ENCODE data around the gene IL26. TPM values are rescaled to one million over a fixed set of nuclear protein-coding genes. Genes with fewer than 3 reads are reported as not detected.
"Not testable (repeated sequence)": the region's sequence is repeated elsewhere in the genome, so short reads cannot be mapped to it uniquely, and the experiment has no call there.

Gene IL26
- total and polyA plus RNA-seq, 5 experiments from 2014 or later: 0.54 TPM; not detected in 4

GRCh38 chr12:68180792-68181744 lies 44.5 kb downstream of the IL26 start:
- H3K4me3 Mint-ChIP-seq: peak overlapping the region; percentile 13 to 70 (median 58)
- no peaks in the 10 kb centered on the region for H3K36me3 Mint-ChIP-seq
- peak in 9 of 10 donors; percentile 20 to 69 (median 43) for DNase-seq
- H3K4me1 Mint-ChIP-seq: peaks cover 31 to 62% (median 51%) of the 10 kb centered on the region in 4 donors
- POLR2A ChIA-PET: interaction anchor here (0.8 to 1.6 kb wide), 6 partner anchors 12 to 151 kb away, joined by 3 to 7 read pairs (median 3); partner anchors contain the start of gene MDM1
- peak overlapping the region; percentile 35 to 94 (median 82) for H3K27ac Mint-ChIP-seq
- peaks cover 0 to 11% (median 0%) of the 10 kb centered on the region in 9 donors for H3K9me3 Mint-ChIP-seq
- H3K27me3 Mint-ChIP-seq: no peaks in the 10 kb centered on the region
- peak; percentile 92 to 95 for ATAC-seq

- peak overlapping the region; percentile 55 to 97 (median 92) for H3K27ac Mint-ChIP-seq
These were observed 46.7 kb downstream of the IL26 start for GRCh38 chr12:68178774-68179439.

GRCh38 chr12:68178184-68178583 lies 47.4 kb downstream of the IL26 start:
- POLR2A ChIA-PET: no interaction called here
- DNase-seq: no peak
- no peaks in the 10 kb centered on the region for H3K36me3 Mint-ChIP-seq
- peak overlapping the region in 2 of 10 donors; percentile 4 to 55 for H3K4me3 Mint-ChIP-seq
- no peaks in the 10 kb centered on the region for H3K27me3 Mint-ChIP-seq
- H3K4me1 Mint-ChIP-seq: peaks cover 43 to 83% (median 75%) of the 10 kb centered on the region in 4 donors
- peaks cover 0 to 11% (median 0%) of the 10 kb centered on the region in 9 donors for H3K9me3 Mint-ChIP-seq
- H3K27ac Mint-ChIP-seq: peak overlapping the region; percentile 55 to 97 (median 95)
- ATAC-seq: no peak

More at GRCh38 chr12:68178774-68179439, 46.7 kb downstream of the IL26 start:
- Mint-ChIP-seq H3K27me3 (no peaks in the 10 kb centered on the region), H3K9me3 (peaks cover 0 to 11% (median 0%) of the 10 kb centered on the region in 9 donors), H3K36me3 (no peaks in the 10 kb centered on the region), H3K4me3 (peak overlapping the region in 4 of 10 donors; percentile 4 to 34 (median 20)), H3K4me1 (peaks cover 41 to 78% (median 71%) of the 10 kb centered on the region in 4 donors)
- no peak for ATAC-seq
- DNase-seq: no peak
- POLR2A ChIA-PET: no interaction called here

- no peak for ATAC-seq
- POLR2A ChIA-PET: interaction anchor here (0.7 to 1.3 kb wide), 2 partner anchors 10 to 45 kb away, joined by 3 to 4 read pairs; no protein-coding TSS in a partner anchor
- peaks cover 43 to 82% (median 75%) of the 10 kb centered on the region in 4 donors for H3K4me1 Mint-ChIP-seq
- H3K9me3 Mint-ChIP-seq: peaks cover 0 to 11% (median 0%) of the 10 kb centered on the region in 9 donors
- DNase-seq: no peak
- H3K27me3 Mint-ChIP-seq: no peaks in the 10 kb centered on the region
- peak overlapping the region; percentile 55 to 97 (median 95) for H3K27ac Mint-ChIP-seq
- H3K4me3 Mint-ChIP-seq: peak overlapping the region in 6 of 10 donors; percentile 1 to 55 (median 32)
- H3K36me3 Mint-ChIP-seq: no peaks in the 10 kb centered on the region
These were observed 48.0 kb downstream of the IL26 start for GRCh38 chr12:68177562-68177961.

GRCh38 chr12:68176257-68176656 lies 49.4 kb downstream of the IL26 start:
- DNase-seq: no peak
- no peak for ATAC-seq
- peaks cover 39 to 79% (median 68%) of the 10 kb centered on the region in 4 donors for H3K4me1 Mint-ChIP-seq
- H3K36me3 Mint-ChIP-seq: no peaks in the 10 kb centered on the region
- H3K9me3 Mint-ChIP-seq: peaks cover 0 to 11% (median 0%) of the 10 kb centered on the region in 9 donors
- peak overlapping the region; percentile 70 to 85 (median 80) for H3K4me3 Mint-ChIP-seq
- no peaks in the 10 kb centered on the region for H3K27me3 Mint-ChIP-seq
- peak overlapping the region; percentile 55 to 97 (median 95) for H3K27ac Mint-ChIP-seq
- POLR2A ChIA-PET: interaction anchor here (0.6 to 1.5 kb wide), 8 partner anchors 11 to 907 kb away, joined by 3 to 10 read pairs (median 4); partner anchors contain the start of gene CAND1

- Mint-ChIP-seq H3K4me1 (peaks cover 35 to 73% (median 62%) of the 10 kb centered on the region in 4 donors), H3K27ac (peak overlapping the region; percentile 55 to 97 (median 95)), H3K4me3 (peak overlapping the region; percentile 70 to 85 (median 80)), H3K27me3 (no peaks in the 10 kb centered on the region), H3K9me3 (peaks cover 0 to 11% (median 0%) of the 10 kb centered on the region in 9 donors), H3K36me3 (no peaks in the 10 kb centered on the region)
- DNase-seq (peak; percentile 33 to 90 (median 73)), ATAC-seq (peak; percentile 91 to 94)
- POLR2A ChIA-PET: interaction anchor here (0.6 to 1.5 kb wide), 7 partner anchors 11 to 907 kb away, joined by 3 to 10 read pairs (median 3); partner anchors contain the start of gene CAND1
These were observed 50.0 kb downstream of the IL26 start for GRCh38 chr12:68175557-68176061.

- H3K27me3 Mint-ChIP-seq, POLR2A ChIA-PET, ATAC-seq, H3K36me3 Mint-ChIP-seq, DNase-seq: not testable (repeated sequence)
- Mint-ChIP-seq H3K27ac (peak overlapping the region; percentile 55 to 97 (median 95)), H3K4me1 (peaks cover 35 to 68% (median 58%) of the 10 kb centered on the region in 4 donors), H3K9me3 (peaks cover 0 to 11% (median 0%) of the 10 kb centered on the region in 9 donors), H3K4me3 (peak overlapping the region; percentile 70 to 85 (median 80))
These were observed 50.8 kb downstream of the IL26 start for GRCh38 chr12:68174761-68175160.

GRCh38 chr12:68173792-68174191 lies 51.8 kb downstream of the IL26 start:
- POLR2A ChIA-PET: interaction anchor here (0.7 kb wide), 1 partner anchor 423 kb away, joined by 3 read pairs; no protein-coding TSS in a partner anchor
- Mint-ChIP-seq H3K27ac (peak overlapping the region; percentile 40 to 97 (median 94)), H3K9me3 (peaks cover 0 to 9% (median 0%) of the 10 kb centered on the region in 9 donors), H3K4me1 (peaks cover 34 to 63% (median 52%) of the 10 kb centered on the region in 4 donors), H3K27me3 (no peaks in the 10 kb centered on the region), H3K36me3 (no peaks in the 10 kb centered on the region), H3K4me3 (peak overlapping the region in 5 of 10 donors; percentile 7 to 83 (median 13))
- ATAC-seq (no peak), DNase-seq (no peak)

- peak overlapping the region in 1 of 10 donors; percentile 57 for H3K27ac Mint-ChIP-seq
- H3K36me3 Mint-ChIP-seq: no peaks in the 10 kb centered on the region
- ATAC-seq: no peak
- no peak overlapping the region for H3K4me3 Mint-ChIP-seq
- H3K4me1 Mint-ChIP-seq: peaks cover 13 to 32% (median 21%) of the 10 kb centered on the region in 4 donors
- H3K27me3 Mint-ChIP-seq: no peaks in the 10 kb centered on the region
- no peak for DNase-seq
- no peaks in the 10 kb centered on the region for H3K9me3 Mint-ChIP-seq
- POLR2A ChIA-PET: no interaction called here
These were observed 54.9 kb downstream of the IL26 start for GRCh38 chr12:68170726-68171125.

- H3K27ac Mint-ChIP-seq: peak overlapping the region in 1 of 10 donors; percentile 40
- peaks cover 8 to 20% (median 9%) of the 10 kb centered on the region in 4 donors for H3K4me1 Mint-ChIP-seq
- DNase-seq (no peak), ATAC-seq (no peak)
- POLR2A ChIA-PET: no interaction called here
- H3K4me3 Mint-ChIP-seq: no peak overlapping the region
- H3K27me3 Mint-ChIP-seq: no peaks in the 10 kb centered on the region
- H3K9me3 Mint-ChIP-seq: no peaks in the 10 kb centered on the region
- H3K36me3 Mint-ChIP-seq: no peaks in the 10 kb centered on the region
These were observed 56.3 kb downstream of the IL26 start for GRCh38 chr12:68169213-68169889.

GRCh38 chr12:68166317-68166831 lies 59.2 kb downstream of the IL26 start:
- Mint-ChIP-seq H3K27ac (no peak overlapping the region), H3K27me3 (no peaks in the 10 kb centered on the region), H3K4me3 (no peak overlapping the region), H3K4me1 (peaks cover 0 to 10% (median 6%) of the 10 kb centered on the region in 4 donors), H3K9me3 (no peaks in the 10 kb centered on the region), H3K36me3 (no peaks in the 10 kb centered on the region)
- DNase-seq (no peak), ATAC-seq (no peak)
- POLR2A ChIA-PET: no interaction called here
